Keratinocyte (primary cell): ENCODE results near the gene CREB3L1. TPM values are rescaled to one million over a fixed set of nuclear protein-coding genes. Genes with fewer than 3 reads are reported as not detected.

Experiments
- DNase-seq: peaks from one replicate; pipeline ENCODE4 v3.0.0-alpha.2; 2011; ENCODE audit warnings: low read depth, missing footprints, low spot score
- FAIRE-seq: peaks from 2 replicates; lab custom pipeline; 2011; peaks lifted over from hg19 to GRCh38; lab: Jason Lieb, UNC
- H2AFZ ChIP-seq: 2 replicates; pipeline ENCODE4 v1.6.0; 2012; ENCODE audit warnings: low read length, control low read depth, inconsistent platforms; ENCODE audit not compliant: control insufficient read depth
- H3K27ac ChIP-seq: 2 replicates; pipeline ENCODE4 v1.5.1; 2011; ENCODE audit warnings: low read length; ENCODE audit not compliant: control insufficient read depth, insufficient read depth
- H3K27me3 ChIP-seq: 3 replicates; pipeline ENCODE4 v1.6.0; 2011; ENCODE audit warnings: low read length; ENCODE audit not compliant: control insufficient read depth, insufficient read depth; ENCODE audit errors: extremely low read depth
- H3K36me3 ChIP-seq, 2 experiments: 2 replicates in 1 of 2; 3 replicates in 1 of 2; pipeline ENCODE4 v1.5.1; 2011; ENCODE audit warnings: low read length in 2 of 2, mild to moderate bottlenecking in 1 of 2; ENCODE audit not compliant: control insufficient read depth in 2 of 2, insufficient read depth in 2 of 2; ENCODE audit errors: extremely low read depth in 1 of 2
- H3K4me1 ChIP-seq: 3 replicates; pipeline ENCODE4 v1.5.1; 2011; ENCODE audit warnings: low read length; ENCODE audit not compliant: control insufficient read depth, insufficient read depth; ENCODE audit errors: extremely low read depth
- H3K4me2 ChIP-seq: 3 replicates; pipeline ENCODE4 v1.6.0; 2011; ENCODE audit warnings: low read depth, low read length; ENCODE audit not compliant: control insufficient read depth, insufficient read depth; ENCODE audit errors: extremely low read depth
- H3K4me3 ChIP-seq, 3 experiments: fragments of 200-600 bp in 1 of 3; sonication (generic) in 1 of 3; 2 replicates in 2 of 3; 3 replicates in 1 of 3; pipeline ENCODE4 v1.5.1; 2011 to 2016; ENCODE audit warnings: low read length in 3 of 3, mild to moderate bottlenecking in 3 of 3, control low read depth in 2 of 3, inconsistent platforms in 1 of 3, low read depth in 1 of 3, mixed read lengths in 1 of 3, mixed run types in 1 of 3, moderate library complexity in 1 of 3; ENCODE audit not compliant: control insufficient read depth in 2 of 3, insufficient read depth in 2 of 3; ENCODE audit errors: extremely low read depth in 1 of 3
- H3K79me2 ChIP-seq: 2 replicates; pipeline ENCODE4 v1.6.0; 2012; ENCODE audit warnings: low read length; ENCODE audit not compliant: control insufficient read depth, insufficient read depth
- H3K9ac ChIP-seq: 3 replicates; pipeline ENCODE4 v1.6.0; 2011; ENCODE audit warnings: low read length; ENCODE audit not compliant: control insufficient read depth, insufficient read depth; ENCODE audit errors: extremely low read depth
- H3K9me1 ChIP-seq: 3 replicates; pipeline ENCODE4 v1.6.0; 2011; ENCODE audit warnings: low read length; ENCODE audit not compliant: control insufficient read depth, insufficient read depth; ENCODE audit errors: extremely low read depth
- H3K9me3 ChIP-seq: 2 replicates; pipeline ENCODE4 v1.5.1; 2012; ENCODE audit warnings: low read depth, low read length; ENCODE audit not compliant: control insufficient read depth
- H4K20me1 ChIP-seq: 3 replicates; pipeline ENCODE4 v1.6.0; 2011; ENCODE audit warnings: low read length; ENCODE audit not compliant: control insufficient read depth, insufficient read depth; ENCODE audit errors: extremely low read depth
- CTCF ChIP-seq, 3 experiments: IDR thresholded peaks in 1 of 3; conservative IDR thresholded peaks in 1 of 3; optimal IDR thresholded peaks in 1 of 3; 2 replicates in 2 of 3; 3 replicates in 1 of 3; pipeline versions ENCODE3 to v1.5.1; 2011; ENCODE audit warnings: low read length in 3 of 3, mild to moderate bottlenecking in 3 of 3, moderate library complexity in 2 of 3, control low read depth in 1 of 3, inconsistent platforms in 1 of 3; ENCODE audit not compliant: insufficient read depth in 2 of 3; ENCODE audit errors: extremely low read depth in 1 of 3
- EZH2 ChIP-seq: IDR thresholded peaks from one replicate; pipeline ENCODE4 v1.6.1; 2012; ENCODE audit warnings: inconsistent platforms, mild to moderate bottlenecking, low read length, moderate library complexity
- dilution Hi-C: fragments of 300-500 bp; cut with MboI; formaldehyde crosslinking; loops from one replicate; pipeline ENCODE4 v1.7.0; 2020; ENCODE audit warnings: low sequenced_read_pairs; ENCODE audit not compliant: extremely low pct_ligation_motif_present
- polyA plus RNA-seq, 5 experiments: library from polyadenylated mRNA; depleted of rRNA in 3 of 5; stranded (reverse) in 3 of 5; stranded (forward) in 1 of 5; unstranded in 1 of 5; fragments of >200 nt; gene quantifications; 1 replicate in 1 of 5; 2 replicates in 3 of 5; 3 replicates in 1 of 5; pipeline versions ENCODE4 v1.2.1 to v1.2.3, GENCODE V29; 2011 to 2012; ENCODE audit warnings: missing spikeins in 2 of 5, low read depth in 1 of 5, low replicate concordance in 1 of 5

CREB3L1 gene
- polyA plus RNA-seq, 1 donor (not counting 4 experiments of a cell fraction or from before 2014, with no cell fraction given), result not detected

GRCh38 chr11:46304605-46305179 is 27.2 kb downstream of the CREB3L1 start:
- no peaks in the 10 kb centered on the region for H3K9me1 ChIP-seq
- H3K4me2 ChIP-seq, result no peak overlapping the region
- no peak overlapping the region for H3K27ac ChIP-seq
- no peak for DNase-seq
- peaks cover 3% of the 10 kb centered on the region for H3K4me1 ChIP-seq
- no peaks in the 10 kb centered on the region for H3K27me3 ChIP-seq
- H3K79me2 ChIP-seq, result no peaks in the 10 kb centered on the region
- TF ChIP-seq EZH2, result no peak
- TF ChIP-seq CTCF (optimal IDR thresholded peaks at IDR 0.05 in 1 of 3, IDR thresholded peaks at IDR 0.05 in 1 of 3, conservative IDR thresholded peaks at IDR 0.05 in 1 of 3; ENCODE audit: extremely low read depth in 1 of 3, insufficient read depth in 2 of 3, low read length in 3 of 3), result no peak
- no peaks in the 10 kb centered on the region for H4K20me1 ChIP-seq
- dilution Hi-C loops, result no loop called here
- H3K9me3 ChIP-seq, result no peaks in the 10 kb centered on the region
- H2AFZ ChIP-seq, result no peak overlapping the region
- no peak overlapping the region for H3K4me3 ChIP-seq
- H3K9ac ChIP-seq, result no peak overlapping the region
- no peak for FAIRE-seq
- no peaks in the 10 kb centered on the region for H3K36me3 ChIP-seq

- no peak for DNase-seq
- Histone ChIP-seq H3K79me2 (no peaks in the 10 kb centered on the region), H3K9me1 (no peaks in the 10 kb centered on the region), H2AFZ (peak overlapping the region; percentile 15), H4K20me1 (no peaks in the 10 kb centered on the region), H3K9me3 (no peaks in the 10 kb centered on the region), H3K36me3 (no peaks in the 10 kb centered on the region), H3K27me3 (no peaks in the 10 kb centered on the region), H3K4me1 (peaks cover 6% of the 10 kb centered on the region), H3K27ac (no peak overlapping the region), H3K9ac (no peak overlapping the region), H3K4me3 (no peak overlapping the region), H3K4me2 (no peak overlapping the region)
- TF ChIP-seq EZH2 (no peak), CTCF (optimal IDR thresholded peaks at IDR 0.05 in 1 of 3, IDR thresholded peaks at IDR 0.05 in 1 of 3, conservative IDR thresholded peaks at IDR 0.05 in 1 of 3; ENCODE audit: extremely low read depth in 1 of 3, insufficient read depth in 2 of 3, low read length in 3 of 3) (peak; percentile 8 to 35 (median 16))
- FAIRE-seq, result no peak
- dilution Hi-C loops, result no loop called here
Observed at GRCh38 chr11:46305295-46305694, 27.8 kb downstream of the CREB3L1 start.
